Thoracic aorta (tissue), 2 donors: ENCODE measurements around the gene FAM76A. TPM values are rescaled to one million over a fixed set of nuclear protein-coding genes. Genes with fewer than 3 reads are reported as not detected.

Experiments used
- ATAC-seq: fragments of 150-250 bp; one replicate; pipeline ENCODE4 v1.8.0; 2017; ENCODE audit warnings: low read depth; ENCODE audit not compliant: insufficient number of reproducible peaks, low FRiP score
- DNase-seq: peaks from one replicate; pipeline ENCODE4 v3.0.0-alpha.2; 2020; ENCODE audit warnings: low spot score
- H3K27ac ChIP-seq, 2 donors: fragments of 200-600 bp; sonication (generic); 1 replicate in 1 of 2; 2 replicates in 1 of 2; pipeline ENCODE4 v1.5.1; 2016; ENCODE audit warnings: mild to moderate bottlenecking in 2 of 2, moderate library complexity in 2 of 2
- H3K27me3 ChIP-seq: fragments of 200-600 bp; sonication (generic); replicated peaks from 2 replicates; pipeline ENCODE4 v1.6.0; 2016; ENCODE audit warnings: mild to moderate bottlenecking; ENCODE audit not compliant: insufficient read depth
- H3K36me3 ChIP-seq: fragments of 200-600 bp; sonication (generic); one replicate; pipeline ENCODE4 v1.5.1; 2016
- H3K4me1 ChIP-seq, 2 donors: fragments of 200-600 bp; sonication (generic); 1 replicate in 1 of 2; 2 replicates in 1 of 2; pipeline versions ENCODE4 v1.5.1 to v1.6.0; 2016; ENCODE audit warnings: low read depth in 2 of 2, mild to moderate bottlenecking in 1 of 2; ENCODE audit not compliant: control insufficient read depth in 1 of 2
- H3K4me3 ChIP-seq: fragments of 200-600 bp; sonication (generic); 2 replicates; pipeline ENCODE4 v1.5.1; 2016; ENCODE audit warnings: mild to moderate bottlenecking
- H3K9me3 ChIP-seq: fragments of 200-600 bp; sonication (generic); 2 replicates; pipeline ENCODE4 v1.5.1; 2016
- total RNA-seq, 2 donors: library from RNA; depleted of rRNA; stranded (reverse); fragments of >200 nt; gene quantifications; one replicate each; pipeline versions ENCODE4 v1.1.0 to v1.2.3, GENCODE V29; 2016
- TF ChIP-seq, protein P1 (sequence below): fragments of 200-600 bp; sonication (generic); IDR thresholded peaks from one replicate; pipeline ENCODE4 v1.5.1; 2019; ENCODE audit warnings: antibody characterized with exemption

Gene FAM76A
- total RNA-seq, 2 donors from 2014 or later: 18.0 to 19.0 TPM

- H3K27me3 ChIP-seq: no peaks in the 10 kb centered on the region
- ATAC-seq (no peak), DNase-seq (no peak)
- H3K9me3 ChIP-seq: no peaks in the 10 kb centered on the region
- no peaks in the 10 kb centered on the region for H3K4me1 ChIP-seq
- no peak overlapping the region for H3K27ac ChIP-seq
- no peak overlapping the region for H3K4me3 ChIP-seq
- TF ChIP-seq, protein P1, sequence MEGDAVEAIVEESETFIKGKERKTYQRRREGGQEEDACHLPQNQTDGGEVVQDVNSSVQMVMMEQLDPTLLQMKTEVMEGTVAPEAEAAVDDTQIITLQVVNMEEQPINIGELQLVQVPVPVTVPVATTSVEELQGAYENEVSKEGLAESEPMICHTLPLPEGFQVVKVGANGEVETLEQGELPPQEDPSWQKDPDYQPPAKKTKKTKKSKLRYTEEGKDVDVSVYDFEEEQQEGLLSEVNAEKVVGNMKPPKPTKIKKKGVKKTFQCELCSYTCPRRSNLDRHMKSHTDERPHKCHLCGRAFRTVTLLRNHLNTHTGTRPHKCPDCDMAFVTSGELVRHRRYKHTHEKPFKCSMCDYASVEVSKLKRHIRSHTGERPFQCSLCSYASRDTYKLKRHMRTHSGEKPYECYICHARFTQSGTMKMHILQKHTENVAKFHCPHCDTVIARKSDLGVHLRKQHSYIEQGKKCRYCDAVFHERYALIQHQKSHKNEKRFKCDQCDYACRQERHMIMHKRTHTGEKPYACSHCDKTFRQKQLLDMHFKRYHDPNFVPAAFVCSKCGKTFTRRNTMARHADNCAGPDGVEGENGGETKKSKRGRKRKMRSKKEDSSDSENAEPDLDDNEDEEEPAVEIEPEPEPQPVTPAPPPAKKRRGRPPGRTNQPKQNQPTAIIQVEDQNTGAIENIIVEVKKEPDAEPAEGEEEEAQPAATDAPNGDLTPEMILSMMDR: no peak
- no peaks in the 10 kb centered on the region for H3K36me3 ChIP-seq
Observed at GRCh38 chr1:27716262-27716895, 9.4 kb upstream of the FAM76A start.

DNA sequence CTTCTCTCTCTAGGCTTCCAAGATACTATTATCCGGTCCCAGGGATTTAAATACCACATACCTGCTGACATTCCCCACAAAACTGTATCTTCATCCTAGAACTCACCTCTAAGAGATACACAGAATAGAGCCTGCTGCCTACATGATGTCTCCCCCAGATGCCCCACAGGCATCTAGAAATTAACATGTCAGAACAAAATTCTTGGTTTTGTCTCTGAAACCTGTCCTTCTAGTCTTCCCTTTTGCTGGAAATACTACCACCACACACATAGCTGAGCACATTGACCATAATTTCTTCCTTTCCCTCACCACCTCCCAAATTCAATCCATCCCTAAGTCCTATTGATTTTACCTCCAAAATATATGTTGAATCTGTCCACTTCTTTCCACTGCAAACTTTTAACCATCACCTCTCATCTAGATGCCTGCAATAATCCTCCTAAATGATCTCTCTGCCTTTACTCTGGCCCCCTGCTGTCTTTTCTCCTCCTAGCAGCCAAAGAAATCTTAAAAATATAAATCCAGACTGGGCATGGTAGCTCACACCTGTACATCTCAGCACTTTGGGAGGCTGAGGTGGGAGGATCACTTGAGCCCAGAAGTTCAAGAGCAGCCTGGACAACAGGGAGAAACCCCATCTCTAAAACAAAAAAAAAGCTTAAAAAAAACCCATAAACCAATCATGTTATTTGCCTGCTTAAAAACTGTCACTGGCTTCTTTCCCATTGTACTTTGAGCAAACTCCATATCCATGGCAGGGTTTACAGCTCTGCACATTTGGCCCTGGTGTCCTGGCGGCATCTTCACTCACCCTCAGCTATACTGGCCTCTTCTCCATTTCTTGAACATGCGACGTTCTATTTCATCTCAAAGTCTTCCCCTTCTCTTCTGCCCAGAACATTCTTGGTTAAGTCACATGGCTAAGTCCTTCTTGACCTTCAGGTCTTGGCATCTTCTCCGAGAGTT lies 6.2 kb upstream of the FAM76A start:
- H3K27ac ChIP-seq: no peak overlapping the region
- no peaks in the 10 kb centered on the region for H3K36me3 ChIP-seq
- H3K27me3 ChIP-seq: no peaks in the 10 kb centered on the region
- ATAC-seq (no peak), DNase-seq (no peak)
- no peaks in the 10 kb centered on the region for H3K9me3 ChIP-seq
- TF ChIP-seq, protein P1: no peak
- no peak overlapping the region for H3K4me3 ChIP-seq
- peaks cover 0 to under 1% of the 10 kb centered on the region in 2 donors for H3K4me1 ChIP-seq

GRCh38 chr1:27724961-27725373 lies 794 bp upstream of the FAM76A start:
- Histone ChIP-seq H3K36me3 (peaks cover 6% of the 10 kb centered on the region), H3K27ac (peak overlapping the region; percentile 75 to 87), H3K9me3 (no peaks in the 10 kb centered on the region), H3K4me3 (peak overlapping the region; percentile 65), H3K27me3 (no peaks in the 10 kb centered on the region), H3K4me1 (peaks cover 8 to 17% of the 10 kb centered on the region in 2 donors)
- TF ChIP-seq, protein P1: no peak
- ATAC-seq (no peak), DNase-seq (no peak)

DNA sequence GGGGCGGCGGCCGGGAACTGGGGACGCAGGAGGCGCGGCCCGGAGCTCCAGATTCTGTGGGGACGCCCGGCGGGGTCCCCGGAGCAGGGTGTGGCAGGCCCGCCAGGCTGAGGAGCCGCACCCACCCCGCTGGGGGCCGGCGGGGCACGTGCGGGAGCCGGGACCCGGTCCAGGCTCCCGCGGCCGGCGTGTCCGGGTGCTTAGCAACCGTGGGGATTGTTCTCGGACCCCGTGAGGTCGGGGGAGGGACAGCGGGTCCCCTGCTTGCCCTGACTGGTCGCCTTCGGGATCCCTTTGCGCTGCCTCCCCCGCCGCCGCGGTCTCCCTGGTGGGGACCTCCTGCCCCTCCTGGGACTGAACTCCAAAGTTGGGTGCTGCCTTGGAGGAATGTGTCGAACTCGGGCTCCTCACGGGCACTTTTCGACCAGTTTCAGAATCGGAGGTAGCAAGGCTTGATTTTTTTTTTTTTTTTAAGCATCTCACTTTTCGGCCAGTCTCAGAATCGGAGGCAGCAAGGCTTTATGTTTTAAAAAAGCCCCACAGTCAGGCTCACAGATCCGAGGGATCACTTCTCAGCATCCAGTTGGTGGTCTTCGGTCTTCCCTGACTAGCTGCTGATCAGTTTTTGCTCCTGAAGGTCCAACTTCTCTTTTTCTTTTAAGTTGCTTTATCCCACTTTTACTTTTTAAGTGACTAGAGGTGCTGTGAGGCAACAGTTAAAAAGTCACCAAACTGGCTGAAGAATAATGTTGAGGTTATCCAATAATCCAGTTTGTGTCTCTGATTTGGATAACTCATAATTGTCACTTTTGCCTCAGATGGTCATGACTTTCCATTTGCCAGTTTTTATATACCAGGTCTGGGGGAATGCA lies 648 bp downstream of the FAM76A start:
- Histone ChIP-seq H3K36me3 (peaks cover 9% of the 10 kb centered on the region), H3K4me3 (peak overlapping the region; percentile 99), H3K9me3 (no peaks in the 10 kb centered on the region), H3K27ac (peak overlapping the region; percentile 88 to 89), H3K4me1 (peaks cover 8 to 17% of the 10 kb centered on the region in 2 donors), H3K27me3 (no peaks in the 10 kb centered on the region)
- no peak for DNase-seq
- ATAC-seq: no peak
- TF ChIP-seq, protein P1: no peak
